ENCODE results near the gene TAPBP. TPM values are rescaled to one million over a fixed set of nuclear protein-coding genes. Genes with fewer than 3 reads are reported as not detected.

TAPBP gene
- total and polyA plus RNA-seq, 4 experiments from 2014 or later = 240 to 370 (median 262) TPM

- H3K36me3 Mint-ChIP-seq = peaks cover 16 to 52% of the 10 kb centered on the region in 2 donors
- peaks cover 25 to 78% (median 52%) of the 10 kb centered on the region in 4 donors for H3K4me1 Mint-ChIP-seq
- Histone ChIP-seq H3K9me3 (ENCODE audit: control insufficient read depth in 1 of 2, low read length in 2 of 2) (no peaks in the 10 kb centered on the region), H3K4me1 (ENCODE audit: insufficient read depth, low read length) (peaks cover 71% of the 10 kb centered on the region), H3K36me3 (ENCODE audit: insufficient read depth, low read length) (peaks cover 7% of the 10 kb centered on the region), H3K27ac (ENCODE audit: low read depth, low read length) (peak overlapping the region; percentile 99), H3K4me3 (ENCODE audit: low read length in 2 of 2) (peak overlapping the region; percentile 83 to 95), H3K27me3 (ENCODE audit: insufficient read depth, low read length) (no peaks in the 10 kb centered on the region)
- H3K9me3 Mint-ChIP-seq = peaks cover 0 to 1% (median 0%) of the 10 kb centered on the region in 8 donors
- POLR2A ChIA-PET (ENCODE audit: partially characterized antibody) = interaction anchor here (0.9 to 6.4 kb wide), 16 partner anchors 9 to 341 kb away, joined by 3 to 99 read pairs (median 6); partner anchors contain the start of genes B3GALT4, PFDN6, RGL2 and RPS18
- intact Hi-C loops (cut with micrococcal nuclease) = loop anchor here (1.0 to 2.0 kb wide), 2 partner anchors 35 to 108 kb away; partner anchors contain the start of genes B3GALT4 and HSD17B8
- H3K27ac Mint-ChIP-seq = peak overlapping the region; percentile 97 to 100 (median 99)
- CTCF ChIA-PET (ENCODE audit: partially characterized antibody) = interaction anchor here (0.8 to 4.3 kb wide), 7 partner anchors 9 to 116 kb away, joined by 3 to 35 read pairs (median 4); partner anchors contain the start of genes B3GALT4 and RGL2
- peak overlapping the region; percentile 98 to 99 (median 98) for H3K4me3 Mint-ChIP-seq
- H3K27me3 Mint-ChIP-seq = no peaks in the 10 kb centered on the region
- peak; percentile 78 to 97 (median 85) for DNase-seq
Observed at GRCh38 chr6:33312361-33313104, 1.3 kb downstream of the TAPBP start.

- DNase-seq = no peak
- peaks cover 45% of the 10 kb centered on the region for H3K36me3 ChIP-seq (ENCODE audit: insufficient read depth, low read length)
- ChIA-PET POLR2A (ENCODE audit: partially characterized antibody) (interaction anchor here (2.0 kb wide), 1 partner anchor 38 kb away, joined by 7 read pairs; no protein-coding TSS in a partner anchor), CTCF (ENCODE audit: partially characterized antibody) (interaction anchor here (1.3 kb wide), 1 partner anchor 13 kb away, joined by 3 read pairs; no protein-coding TSS in a partner anchor)
- H3K27me3 Mint-ChIP-seq = no peaks in the 10 kb centered on the region
- peaks cover 27 to 58% of the 10 kb centered on the region in 2 donors for H3K36me3 Mint-ChIP-seq
- no peaks in the 10 kb centered on the region for H3K9me3 ChIP-seq (ENCODE audit: control insufficient read depth in 1 of 2, low read length in 2 of 2)
- no peak overlapping the region for H3K4me3 ChIP-seq (ENCODE audit: low read length in 2 of 2)
- H3K9me3 Mint-ChIP-seq = no peaks in the 10 kb centered on the region
- H3K4me1 Mint-ChIP-seq = peaks cover 22 to 50% (median 35%) of the 10 kb centered on the region in 4 donors
- H3K4me1 ChIP-seq (ENCODE audit: insufficient read depth, low read length) = peaks cover 49% of the 10 kb centered on the region
- H3K27ac ChIP-seq (ENCODE audit: low read depth, low read length) = no peak overlapping the region
- H3K27ac Mint-ChIP-seq = peak overlapping the region in 5 of 7 donors; percentile 42 to 85 (median 52)
- H3K27me3 ChIP-seq (ENCODE audit: insufficient read depth, low read length) = no peaks in the 10 kb centered on the region
- no peak overlapping the region for H3K4me3 Mint-ChIP-seq
- intact Hi-C loops (cut with micrococcal nuclease) = no loop called here
Observed at GRCh38 chr6:33306356-33306755, 7.5 kb downstream of the TAPBP start.

GRCh38 chr6:33305052-33305451 is 8.8 kb downstream of the TAPBP start:
- Mint-ChIP-seq H3K4me1 (peaks cover 21 to 50% (median 34%) of the 10 kb centered on the region in 4 donors), H3K27me3 (no peaks in the 10 kb centered on the region), H3K4me3 (no peak overlapping the region), H3K36me3 (peaks cover 28 to 60% of the 10 kb centered on the region in 2 donors), H3K27ac (peak overlapping the region in 3 of 7 donors; percentile 7 to 67 (median 57)), H3K9me3 (no peaks in the 10 kb centered on the region)
- ChIA-PET CTCF (ENCODE audit: partially characterized antibody) (interaction anchor here (1.3 kb wide), 1 partner anchor 12 kb away, joined by 3 read pairs; no protein-coding TSS in a partner anchor), POLR2A (ENCODE audit: partially characterized antibody) (interaction anchor here (1.0 to 2.0 kb wide), 2 partner anchors 15 to 39 kb away, joined by 3 to 7 read pairs; partner anchors contain the start of gene PFDN6)
- Histone ChIP-seq H3K36me3 (ENCODE audit: insufficient read depth, low read length) (peaks cover 45% of the 10 kb centered on the region), H3K9me3 (ENCODE audit: control insufficient read depth in 1 of 2, low read length in 2 of 2) (no peaks in the 10 kb centered on the region), H3K27me3 (ENCODE audit: insufficient read depth, low read length) (no peaks in the 10 kb centered on the region), H3K4me3 (ENCODE audit: low read length in 2 of 2) (no peak overlapping the region), H3K27ac (ENCODE audit: low read depth, low read length) (no peak overlapping the region), H3K4me1 (ENCODE audit: insufficient read depth, low read length) (peaks cover 45% of the 10 kb centered on the region)
- intact Hi-C loops (cut with micrococcal nuclease) = no loop called here
- no peak for DNase-seq

- Histone ChIP-seq H3K27me3 (ENCODE audit: insufficient read depth, low read length) (no peaks in the 10 kb centered on the region), H3K36me3 (ENCODE audit: insufficient read depth, low read length) (peaks cover 45% of the 10 kb centered on the region), H3K4me1 (ENCODE audit: insufficient read depth, low read length) (peaks cover 46% of the 10 kb centered on the region), H3K9me3 (ENCODE audit: control insufficient read depth in 1 of 2, low read length in 2 of 2) (no peaks in the 10 kb centered on the region), H3K4me3 (ENCODE audit: low read length in 2 of 2) (no peak overlapping the region), H3K27ac (ENCODE audit: low read depth, low read length) (no peak overlapping the region)
- Mint-ChIP-seq H3K4me3 (no peak overlapping the region), H3K9me3 (peaks cover 0 to 2% (median 0%) of the 10 kb centered on the region in 8 donors), H3K4me1 (peaks cover 26 to 59% (median 39%) of the 10 kb centered on the region in 4 donors), H3K36me3 (peaks cover 28 to 68% of the 10 kb centered on the region in 2 donors), H3K27me3 (no peaks in the 10 kb centered on the region), H3K27ac (peak overlapping the region in 4 of 7 donors; percentile 24 to 82 (median 52))
- POLR2A ChIA-PET (ENCODE audit: partially characterized antibody) = interaction anchor here (1.0 to 4.4 kb wide), 3 partner anchors 9 to 40 kb away, joined by 3 to 29 read pairs (median 7); partner anchors contain the start of genes PFDN6 and TAPBP
- CTCF ChIA-PET (ENCODE audit: partially characterized antibody) = no interaction called here
- intact Hi-C loops (cut with micrococcal nuclease) = no loop called here
- no peak for DNase-seq
Observed at GRCh38 chr6:33304216-33304615, 9.7 kb downstream of the TAPBP start.

GRCh38 chr6:33301877-33302276 is 12.0 kb downstream of the TAPBP start:
- H3K4me1 ChIP-seq (ENCODE audit: insufficient read depth, low read length) = peaks cover 44% of the 10 kb centered on the region
- H3K36me3 Mint-ChIP-seq = peaks cover 21 to 62% of the 10 kb centered on the region in 2 donors

DNA sequence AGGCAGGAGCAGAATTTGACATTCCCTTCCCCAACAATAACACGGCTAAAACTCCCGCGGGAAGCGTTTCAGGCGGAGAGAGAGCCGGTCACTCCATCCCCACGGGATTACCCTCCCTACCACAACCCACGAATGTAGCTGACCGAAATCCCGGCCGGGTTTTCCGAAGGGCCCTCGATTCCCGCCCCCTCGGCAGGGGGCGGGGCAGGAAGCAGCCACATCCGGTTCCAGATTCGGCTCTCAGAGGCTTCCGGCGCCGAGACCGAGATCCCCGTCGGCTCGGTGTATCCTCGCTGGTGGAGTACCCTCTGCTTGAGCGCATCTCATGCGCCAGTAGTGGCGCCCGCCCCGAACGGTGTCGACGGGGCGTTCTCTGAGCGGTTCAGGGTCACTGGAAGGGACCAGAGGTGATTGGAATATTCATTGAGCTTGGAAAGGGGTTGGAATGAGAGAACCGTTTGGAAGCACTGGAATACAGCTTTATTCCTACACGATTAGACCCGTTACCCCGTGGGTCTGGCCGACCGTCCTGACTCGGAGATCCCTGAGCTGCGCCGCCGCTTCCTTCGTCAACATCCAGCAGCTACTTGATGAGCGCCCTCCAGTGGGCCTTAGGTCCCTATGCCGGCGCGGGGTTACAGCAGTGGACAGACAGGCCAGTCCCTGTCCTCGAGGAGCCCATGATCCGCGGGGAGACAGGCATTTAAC is 14.5 kb downstream of the TAPBP start:
- H3K36me3 ChIP-seq (ENCODE audit: insufficient read depth, low read length) = peaks cover 41% of the 10 kb centered on the region
- ChIA-PET POLR2A (ENCODE audit: partially characterized antibody) (interaction anchor here (0.6 to 7.4 kb wide), 34 partner anchors 9 to 1238 kb away, joined by 3 to 150 read pairs (median 4); partner anchors contain the start of genes B3GALT4, BAK1, CUTA and HSD17B8), CTCF (ENCODE audit: partially characterized antibody) (interaction anchor here (0.7 to 4.8 kb wide), 13 partner anchors 10 to 138 kb away, joined by 3 to 35 read pairs (median 5); partner anchors contain the start of genes B3GALT4, CUTA, PFDN6 and RPS18)
- Mint-ChIP-seq H3K4me3 (peak overlapping the region; percentile 99), H3K27ac (peak overlapping the region; percentile 96 to 100 (median 99)), H3K27me3 (peaks cover 0 to 4% of the 10 kb centered on the region in 2 donors), H3K36me3 (peaks cover 21 to 55% of the 10 kb centered on the region in 2 donors), H3K4me1 (peaks cover 22 to 42% (median 31%) of the 10 kb centered on the region in 4 donors), H3K9me3 (peaks cover 0 to 2% (median 0%) of the 10 kb centered on the region in 8 donors)
- no peaks in the 10 kb centered on the region for H3K27me3 ChIP-seq (ENCODE audit: insufficient read depth, low read length)
- H3K9me3 ChIP-seq (ENCODE audit: control insufficient read depth in 1 of 2, low read length in 2 of 2) = no peaks in the 10 kb centered on the region
- peak overlapping the region; percentile 94 for H3K27ac ChIP-seq (ENCODE audit: low read depth, low read length)
- peak; percentile 91 to 94 (median 93) for DNase-seq
- intact Hi-C loops (cut with micrococcal nuclease) = loop anchor here (1.0 to 2.0 kb wide), 8 partner anchors 10 to 99 kb away; partner anchors contain the start of genes B3GALT4, KIFC1, PFDN6 and RXRB
- H3K4me1 ChIP-seq (ENCODE audit: insufficient read depth, low read length) = peaks cover 27% of the 10 kb centered on the region
- H3K4me3 ChIP-seq (ENCODE audit: low read length in 2 of 2) = peak overlapping the region; percentile 71 to 97

More at GRCh38 chr6:33301877-33302276, 12.0 kb downstream of the TAPBP start:
- Histone ChIP-seq H3K36me3 (ENCODE audit: insufficient read depth, low read length) (peaks cover 39% of the 10 kb centered on the region), H3K9me3 (ENCODE audit: control insufficient read depth in 1 of 2, low read length in 2 of 2) (no peaks in the 10 kb centered on the region), H3K4me3 (ENCODE audit: low read length in 2 of 2) (no peak overlapping the region), H3K27me3 (ENCODE audit: insufficient read depth, low read length) (no peaks in the 10 kb centered on the region), H3K27ac (ENCODE audit: low read depth, low read length) (no peak overlapping the region)
- Mint-ChIP-seq H3K27me3 (peaks cover 0 to 4% of the 10 kb centered on the region in 2 donors), H3K27ac (peak overlapping the region in 5 of 7 donors; percentile 4 to 96 (median 59)), H3K4me1 (peaks cover 23 to 55% (median 39%) of the 10 kb centered on the region in 4 donors), H3K4me3 (peak overlapping the region in 1 of 8 donors; percentile 15), H3K9me3 (peaks cover 0 to 2% (median 0%) of the 10 kb centered on the region in 8 donors)
- ChIA-PET POLR2A (ENCODE audit: partially characterized antibody) (interaction anchor here (0.9 to 7.4 kb wide), 7 partner anchors 11 to 43 kb away, joined by 3 to 117 read pairs (median 29); partner anchors contain the start of genes B3GALT4, PFDN6, RPS18 and TAPBP), CTCF (ENCODE audit: partially characterized antibody) (interaction anchor here (0.6 to 4.8 kb wide), 5 partner anchors 10 to 43 kb away, joined by 3 to 35 read pairs (median 8); partner anchors contain the start of genes PFDN6, RPS18, TAPBP and VPS52)
- no peak for DNase-seq
- intact Hi-C loops (cut with micrococcal nuclease) = no loop called here
